HG03342 (cell line): Measurements from ENCODE around the gene SPPL3.
"Not testable (repeated sequence)": the region's sequence is repeated elsewhere in the genome, so short reads cannot be mapped to it uniquely, and the experiment has no call there.

Experiments
- ATAC-seq: cut with Tn5 transposase; IDR thresholded peaks from one replicate; pipeline ENCODE4 v1.9.1; 2021; ENCODE audit warnings: mild to moderate bottlenecking, moderate library complexity; ENCODE audit not compliant: unreplicated experiment

Gene SPPL3

DNA sequence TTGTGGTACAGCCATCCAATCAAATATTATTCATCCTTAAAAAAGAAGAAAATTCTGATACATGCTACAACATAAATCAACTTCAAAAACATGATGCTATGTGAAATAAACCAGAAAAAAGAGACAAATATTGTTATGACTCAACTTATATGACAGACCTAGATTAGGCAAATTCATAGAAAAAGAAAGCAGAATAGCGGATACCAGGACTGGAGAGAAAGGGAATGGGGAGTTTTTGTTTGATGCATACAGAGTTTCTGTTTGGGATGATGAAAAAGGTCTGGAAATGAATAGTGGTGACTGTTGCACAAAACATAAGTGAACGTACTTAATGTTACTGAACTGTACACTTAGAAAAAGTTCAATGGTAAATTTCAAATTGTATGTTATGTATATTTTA lies 82.3 kb downstream of the SPPL3 start:
- no peak for ATAC-seq

DNA sequence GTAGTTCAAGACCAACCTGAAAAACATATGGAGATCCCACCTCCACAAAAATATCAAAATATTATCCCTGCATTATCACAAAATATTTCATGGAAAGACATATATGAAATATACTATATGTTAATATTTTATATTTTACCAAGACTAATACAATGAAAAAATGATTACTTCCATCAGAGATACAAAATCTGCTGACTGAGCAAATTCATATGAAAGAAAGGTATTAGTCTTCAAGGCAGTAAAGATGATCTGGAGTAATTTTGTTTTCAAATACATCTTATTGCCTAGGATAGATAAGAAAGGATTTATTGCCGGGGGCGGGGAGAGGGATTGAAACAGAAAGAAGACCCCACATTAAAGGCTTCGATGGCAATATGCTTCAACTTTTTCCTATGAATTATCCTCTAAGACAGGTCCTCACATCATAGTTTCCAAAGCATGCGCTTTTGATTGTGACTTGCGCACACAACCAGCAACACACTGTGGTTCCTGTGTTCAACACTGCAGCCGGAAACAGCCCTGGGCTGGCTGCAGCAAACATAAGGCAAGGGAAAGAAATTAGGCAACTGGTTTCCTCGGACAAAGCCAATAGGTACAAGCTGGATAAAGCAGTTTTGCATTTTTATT lies 83.2 kb downstream of the SPPL3 start:
- no peak for ATAC-seq

DNA sequence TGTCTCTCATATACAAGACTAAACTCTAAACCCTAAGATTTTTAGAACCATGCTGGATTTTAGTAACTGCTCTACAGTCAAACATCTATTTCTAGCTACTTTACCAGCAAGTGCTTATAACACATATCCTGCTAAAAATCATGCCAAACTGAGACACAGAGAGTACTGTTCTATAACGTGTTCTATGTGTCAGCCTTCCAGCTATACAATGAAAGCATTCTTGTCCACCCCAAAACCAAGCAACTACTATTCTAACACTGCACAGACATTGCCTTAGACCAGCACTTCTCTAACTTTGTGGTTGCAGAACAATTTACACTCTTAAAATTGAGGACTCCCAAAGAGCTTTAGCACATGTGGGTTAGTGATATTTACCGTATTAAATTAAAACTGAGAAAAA lies 85.7 kb downstream of the SPPL3 start:
- ATAC-seq: no peak

DNA sequence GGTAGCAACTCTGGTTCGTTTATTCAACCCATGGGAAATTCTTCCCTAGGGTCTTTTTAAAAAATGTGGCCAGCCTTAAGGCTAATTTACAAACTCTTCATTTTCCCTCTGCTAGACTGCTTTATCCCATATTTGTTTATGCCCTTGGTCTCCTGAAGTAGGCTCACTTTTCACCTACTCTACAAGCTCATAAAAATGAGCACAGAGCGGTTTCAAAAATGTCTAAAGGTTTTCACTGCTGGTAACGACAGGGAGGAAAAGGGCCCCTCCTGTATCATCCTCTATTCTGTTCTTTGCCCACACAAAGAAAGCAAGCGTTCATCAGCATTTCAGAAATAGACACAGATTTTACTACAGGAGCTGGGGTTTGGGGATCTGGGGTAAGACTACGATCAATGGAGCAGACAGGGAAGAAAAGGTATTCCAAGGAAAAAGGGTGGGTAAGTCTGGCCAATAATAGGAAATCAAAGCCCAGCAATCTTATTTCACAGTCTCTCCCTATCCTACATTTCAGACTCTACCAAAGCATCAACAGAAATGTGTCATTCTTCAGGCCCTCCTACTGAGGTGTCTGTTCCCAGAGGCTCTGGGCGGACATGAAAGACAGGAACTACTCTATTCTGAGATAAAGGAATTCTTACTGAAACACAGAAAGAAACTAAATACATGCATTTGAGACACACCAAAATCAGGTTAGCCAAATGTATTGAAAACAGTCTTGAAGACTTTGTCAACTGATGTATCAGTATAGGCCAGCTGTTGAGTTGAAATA lies 86.4 kb downstream of the SPPL3 start:
- ATAC-seq: no peak

DNA sequence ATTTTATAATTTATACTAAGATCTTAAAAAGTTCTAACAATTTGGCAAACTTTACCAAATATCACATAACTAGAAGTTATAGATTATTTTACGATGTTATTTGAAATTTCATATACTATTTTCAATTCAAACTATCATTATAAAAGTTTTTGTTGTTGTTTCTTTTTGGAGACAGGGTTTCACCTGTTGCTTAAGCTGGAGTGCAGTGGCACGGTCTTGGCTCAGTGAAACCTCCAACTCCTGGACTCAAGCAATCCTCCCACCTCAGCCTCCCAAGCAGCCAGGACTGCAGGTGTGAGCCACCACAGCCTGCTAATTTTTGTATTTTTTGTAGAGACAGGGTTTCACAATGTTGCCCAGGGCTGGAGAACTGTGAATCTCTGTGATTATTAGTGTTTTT lies 87.8 kb downstream of the SPPL3 start:
- ATAC-seq: no peak

DNA sequence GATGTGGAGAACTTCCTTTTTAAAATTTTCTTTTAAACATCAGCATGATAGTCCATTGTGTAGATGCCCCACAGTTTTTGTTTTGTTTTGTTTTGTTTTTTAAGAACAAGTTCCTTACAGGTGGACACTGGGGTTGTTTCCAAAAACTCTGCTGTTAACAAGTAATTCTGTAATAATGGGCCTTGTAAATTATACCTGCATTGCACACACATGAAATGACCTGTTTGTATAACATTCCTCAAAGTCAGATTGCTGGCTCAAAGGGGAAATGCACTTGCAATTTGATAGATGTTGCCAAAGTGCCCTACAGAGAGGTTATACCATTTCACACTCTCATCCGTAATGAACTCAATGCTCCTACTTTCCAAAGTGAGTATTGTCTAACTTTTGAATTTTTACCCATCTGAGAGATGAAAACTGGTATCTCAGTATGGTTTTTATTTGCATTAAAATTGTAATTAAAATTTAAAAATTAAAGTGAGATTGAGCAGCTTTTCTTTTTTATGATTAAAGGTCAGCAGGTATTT lies 89.2 kb downstream of the SPPL3 start:
- ATAC-seq: no peak

DNA sequence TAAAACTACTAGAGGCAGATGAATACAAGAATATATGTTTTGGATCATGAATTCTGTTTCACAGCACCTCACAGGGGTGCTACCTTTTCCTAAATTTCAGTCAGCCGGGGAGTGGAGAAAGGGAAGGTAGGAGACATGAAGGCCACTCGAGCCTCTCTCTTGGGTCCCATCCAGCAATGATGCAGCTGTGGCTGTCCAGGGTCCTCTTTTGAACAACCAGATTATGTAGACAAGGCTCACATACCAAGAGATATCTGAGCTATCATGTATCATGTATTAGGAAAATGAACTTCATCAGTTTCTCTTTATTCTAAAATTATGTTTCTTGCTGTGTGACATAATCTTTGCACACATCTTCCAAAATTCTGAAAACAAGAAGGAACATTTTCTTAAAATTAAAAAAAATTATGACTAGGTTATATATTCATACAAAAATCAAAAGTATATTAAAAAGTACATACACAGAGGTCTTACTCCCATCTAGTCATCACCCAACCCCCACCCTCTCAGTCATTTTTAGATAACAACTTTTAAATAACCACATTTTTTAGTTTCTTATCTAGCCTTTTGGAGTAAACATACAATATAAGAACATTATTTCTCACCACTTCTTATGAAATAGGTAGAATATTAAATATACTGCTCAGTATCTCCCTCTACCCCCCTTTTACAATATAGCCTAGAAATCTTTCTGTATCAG lies 89.8 kb downstream of the SPPL3 start:
- no peak for ATAC-seq

DNA sequence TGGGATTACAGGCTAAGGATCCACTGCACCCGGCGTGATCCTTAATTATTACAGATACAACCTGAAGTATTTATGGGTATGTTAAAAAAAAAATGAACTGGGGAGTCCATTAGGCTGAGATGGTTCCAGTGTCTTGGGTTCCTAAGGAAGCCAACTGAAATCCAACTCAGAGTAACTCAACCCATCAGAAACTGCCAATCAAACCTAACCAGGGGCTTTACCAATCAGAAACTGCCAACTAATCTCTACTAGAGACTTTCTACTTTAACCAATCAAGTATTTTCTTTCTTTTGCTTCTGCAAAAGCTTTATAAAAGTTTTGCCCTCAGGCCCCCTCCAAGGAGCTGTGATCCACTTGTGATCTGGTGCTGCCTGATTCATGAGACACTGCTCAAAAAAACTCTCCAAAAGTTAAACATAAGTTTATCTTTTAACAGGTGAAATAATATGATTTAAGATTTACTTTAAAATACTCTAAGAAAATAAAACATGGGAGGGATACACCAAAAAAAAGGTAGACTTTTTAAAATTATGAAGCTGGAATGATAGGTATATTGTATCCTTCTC lies 90.5 kb downstream of the SPPL3 start:
- no peak for ATAC-seq

DNA sequence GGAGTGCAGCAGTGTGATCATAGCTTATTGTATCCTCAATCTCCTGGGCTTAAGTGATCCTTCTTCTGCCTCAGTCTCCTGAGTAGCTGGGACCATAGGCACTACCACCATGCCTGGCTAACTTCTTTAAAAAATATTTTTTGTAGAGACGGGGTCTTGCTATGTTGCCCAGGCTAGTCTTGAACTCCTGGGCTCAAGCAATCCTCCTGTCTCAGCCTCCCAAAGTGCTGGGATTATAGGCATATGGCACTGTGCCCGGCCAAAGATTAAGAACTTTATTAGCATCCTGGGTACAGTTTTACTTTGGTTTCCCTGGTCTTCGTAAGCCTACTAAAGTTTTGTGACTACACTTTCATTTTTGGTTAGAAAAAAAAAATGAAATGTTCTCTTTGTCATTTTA lies 94.1 kb downstream of the SPPL3 start:
- no peak for ATAC-seq

DNA sequence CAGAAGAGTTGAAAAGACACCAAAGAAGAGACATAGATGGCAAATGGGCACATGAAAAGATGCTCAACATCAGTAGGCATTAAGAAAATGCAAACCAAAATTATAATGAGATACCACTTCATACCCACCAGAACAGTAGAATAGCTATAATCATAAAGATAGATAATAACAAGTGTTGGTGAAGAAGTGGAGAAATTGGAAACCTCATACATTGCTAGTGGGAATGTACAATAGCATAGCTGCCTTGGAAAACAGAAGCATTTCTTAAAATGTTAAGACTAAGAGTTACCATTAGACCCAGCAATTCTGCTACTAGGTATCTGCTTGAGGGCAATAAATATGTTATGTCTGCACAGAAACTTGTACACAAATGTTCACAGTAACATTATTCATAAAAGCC lies 99.7 kb downstream of the SPPL3 start:
- ATAC-seq: no peak

DNA sequence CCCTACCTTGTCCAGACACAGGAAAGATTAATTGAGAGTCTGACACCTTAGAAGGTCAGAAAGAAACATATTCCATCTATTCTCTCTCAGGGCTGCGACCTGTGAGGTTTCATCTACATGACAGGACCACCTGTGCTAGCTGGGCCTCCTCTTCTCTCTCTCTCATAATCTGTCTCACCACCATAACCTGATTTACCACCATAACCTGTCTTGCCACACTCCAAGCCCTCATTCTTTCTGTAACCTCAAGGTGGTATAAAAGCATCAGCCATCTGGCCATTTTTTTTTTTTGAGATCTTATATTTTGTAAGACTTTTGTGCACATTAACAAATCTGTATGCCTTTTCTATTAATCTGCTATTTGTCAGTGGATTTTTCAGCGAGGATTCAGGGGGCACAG lies 103.0 kb downstream of the SPPL3 start:
- ATAC-seq: no peak

DNA sequence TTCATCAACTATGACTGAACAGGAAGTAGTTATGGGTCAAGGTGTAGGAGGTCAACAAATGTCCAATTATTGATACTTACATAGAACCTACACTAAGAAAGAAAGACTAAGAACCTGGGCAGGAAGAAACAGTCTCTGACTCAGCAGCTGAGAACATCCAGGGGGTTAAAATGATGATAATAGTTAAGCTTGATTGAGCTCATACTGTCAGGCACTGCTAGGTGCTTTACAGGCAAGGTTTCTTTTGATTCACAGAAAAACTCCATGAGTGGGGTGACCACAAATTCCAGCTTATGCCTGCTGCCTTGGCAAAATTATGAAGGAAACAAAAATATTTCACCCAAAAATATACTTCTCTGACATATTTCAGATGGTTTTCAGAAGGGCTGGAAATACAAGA lies 103.5 kb downstream of the SPPL3 start:
- ATAC-seq: no peak

DNA sequence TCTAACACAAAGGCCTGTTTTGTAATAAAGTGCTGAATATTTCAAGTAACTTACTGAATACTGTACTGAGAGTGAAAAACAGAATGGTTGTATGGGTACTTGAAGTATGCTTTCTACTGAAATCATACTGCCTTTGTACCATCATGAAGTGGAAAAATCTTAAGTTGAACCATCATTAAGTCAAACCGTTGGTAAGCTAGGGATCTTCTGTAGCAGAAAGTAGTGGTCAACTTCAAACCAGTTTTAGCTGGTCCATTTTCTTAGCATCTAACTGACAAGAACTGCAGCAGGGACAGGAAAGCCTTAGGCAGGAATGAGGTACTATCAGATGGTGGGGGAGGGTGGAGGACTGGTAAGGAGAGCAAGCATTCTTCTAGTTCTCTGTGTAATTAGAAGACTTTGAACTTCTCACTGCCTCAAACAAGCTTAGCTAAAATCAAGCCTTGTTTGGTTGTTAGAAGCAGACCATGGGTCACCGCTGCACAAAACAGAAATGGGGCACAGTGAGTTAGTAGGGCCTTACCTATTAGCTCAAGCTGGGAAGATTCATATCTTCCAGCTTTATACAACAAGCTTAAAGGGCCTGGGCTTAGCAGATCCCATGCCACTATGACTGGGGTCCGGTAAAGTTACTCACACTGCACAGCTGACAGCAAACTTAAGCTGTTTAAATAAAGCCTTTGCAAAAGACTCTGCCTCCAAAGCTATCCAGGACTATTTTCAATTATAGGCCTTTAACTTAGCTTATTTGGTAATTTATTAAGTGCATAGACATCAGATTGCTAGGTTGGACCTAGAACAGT lies 104.7 kb downstream of the SPPL3 start:
- ATAC-seq: no peak

DNA sequence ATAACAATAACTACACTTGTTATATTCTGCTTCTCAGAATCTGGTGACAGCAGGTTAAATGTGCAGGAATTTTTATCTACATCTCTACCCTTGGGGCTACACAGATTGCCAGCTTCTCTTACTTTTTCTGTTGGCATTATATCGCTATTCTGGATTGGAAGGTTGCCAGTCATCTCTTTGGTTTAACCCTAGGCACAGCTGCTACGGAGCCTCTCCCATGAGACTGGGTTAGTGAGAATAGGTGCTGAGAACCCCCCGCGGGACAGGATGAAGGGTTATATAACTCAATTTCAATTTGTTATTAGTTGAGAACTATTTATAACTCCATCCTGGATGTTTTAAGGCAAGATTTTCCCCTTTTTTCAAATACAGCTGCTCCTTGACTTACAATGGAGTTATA lies 105.5 kb downstream of the SPPL3 start:
- ATAC-seq: no peak

DNA sequence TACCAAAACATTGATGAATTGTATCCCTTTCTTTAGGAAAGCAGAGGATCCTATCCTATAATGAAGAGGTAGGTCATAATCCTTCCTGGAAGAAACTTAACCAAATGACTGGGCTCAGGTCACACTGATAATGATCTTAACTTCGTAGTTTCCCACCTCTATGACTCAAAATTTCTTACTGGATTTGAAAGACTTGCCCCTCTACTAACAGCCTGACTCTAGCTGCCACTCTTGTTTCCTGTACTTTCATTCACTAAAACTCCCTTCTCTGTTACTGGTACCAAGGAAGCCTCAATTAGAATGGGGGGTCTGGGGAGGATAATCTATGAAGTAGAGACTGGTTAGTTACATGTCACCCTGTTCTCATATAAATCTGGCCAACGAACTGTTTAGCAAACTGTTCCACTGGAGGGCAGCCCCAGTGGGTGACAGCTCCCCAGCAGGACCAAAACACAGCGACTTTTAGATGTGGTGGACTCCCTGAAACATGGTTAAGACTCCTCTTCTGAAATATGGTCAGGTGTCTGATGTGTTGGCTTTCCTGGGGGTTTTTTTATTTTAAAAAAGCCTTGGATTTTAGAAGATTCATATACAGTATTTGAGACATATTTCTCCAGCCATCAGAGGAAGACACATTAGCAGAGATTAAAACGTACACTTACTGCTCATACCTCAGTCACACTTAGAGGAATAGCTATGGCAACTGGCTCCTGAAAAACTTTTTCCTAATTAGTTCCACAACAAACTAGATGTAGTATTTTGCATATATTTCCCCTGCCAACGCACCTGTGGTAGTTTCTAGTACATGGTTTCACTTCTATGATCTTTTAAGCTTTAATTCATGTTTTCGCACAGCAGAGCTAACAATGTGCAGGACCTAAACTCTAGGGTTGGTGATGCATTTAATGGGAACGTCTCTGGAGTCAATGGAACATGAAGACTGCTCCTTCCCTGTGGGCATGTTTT lies 106.2 kb downstream of the SPPL3 start:
- no peak for ATAC-seq

DNA sequence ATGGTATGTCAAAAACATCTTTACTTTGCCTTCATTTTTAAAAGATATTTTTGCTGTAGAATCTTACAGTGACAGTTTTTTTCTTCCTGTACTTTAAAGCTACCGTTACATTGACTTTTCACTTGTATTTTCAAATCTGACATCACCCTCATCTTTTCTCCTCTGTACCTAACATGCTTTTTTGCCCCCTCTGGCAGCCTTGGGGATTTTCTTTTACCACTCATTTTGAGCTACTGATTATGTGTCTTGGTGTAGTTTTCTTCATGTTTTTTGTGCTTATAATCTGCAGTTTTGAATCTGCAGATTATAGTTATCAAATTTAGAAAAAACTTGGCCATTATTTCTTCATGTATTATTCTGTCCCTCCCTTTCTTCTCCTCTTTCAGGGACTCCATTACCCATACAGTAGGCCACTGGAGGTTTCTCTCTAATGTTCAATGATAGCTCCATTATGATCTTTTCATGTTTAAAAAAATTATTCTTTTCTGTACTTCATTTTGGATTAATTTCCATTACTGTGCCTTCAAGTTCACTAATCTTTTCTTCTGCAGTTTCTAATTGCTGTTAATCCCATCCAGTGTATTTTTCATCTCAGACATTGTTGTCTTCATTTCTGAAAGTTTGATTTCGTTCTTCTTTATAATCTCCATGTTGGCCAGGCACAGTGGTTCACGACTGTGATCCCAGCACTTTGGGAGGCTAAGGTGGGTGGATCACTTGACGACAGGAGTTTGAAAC lies 108.5 kb downstream of the SPPL3 start:
- no peak for ATAC-seq

DNA sequence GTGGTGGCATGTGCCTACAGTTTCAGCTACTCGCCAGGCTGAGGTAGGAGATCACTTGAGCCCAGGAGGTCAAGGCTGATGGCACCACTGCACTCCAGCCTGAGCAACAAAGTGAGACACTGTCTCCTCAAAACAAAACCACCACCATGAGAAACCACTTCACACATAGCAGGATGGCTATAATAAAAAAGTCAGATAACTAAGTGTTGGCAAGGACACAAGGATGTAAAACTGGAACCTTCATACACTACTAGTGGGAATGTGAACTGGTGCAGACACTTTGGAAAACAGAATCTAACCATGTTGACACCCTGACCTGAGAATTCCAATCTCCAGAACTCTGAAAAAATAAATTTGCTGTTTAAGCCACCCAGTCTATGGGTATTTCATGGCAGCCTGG lies 110.8 kb downstream of the SPPL3 start:
- ATAC-seq: no peak

DNA sequence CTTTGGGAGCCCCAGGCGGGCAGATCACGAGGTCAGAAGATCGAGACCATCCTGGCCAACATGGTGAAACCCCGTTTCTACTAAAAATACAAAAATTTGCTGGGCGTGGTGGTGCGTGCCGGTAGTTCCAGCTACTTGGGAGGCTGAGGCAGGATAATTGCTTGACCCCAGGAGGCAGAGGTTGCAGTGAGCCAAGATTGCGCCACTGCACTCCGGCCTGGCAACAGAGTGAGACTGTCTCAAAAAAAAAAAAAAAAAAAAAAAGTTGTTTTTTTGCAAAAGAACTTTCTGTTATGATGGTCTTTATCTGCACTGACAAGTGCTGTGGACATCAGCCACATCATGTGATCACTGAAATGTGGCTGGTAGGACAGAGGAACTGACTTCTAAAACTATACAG lies 111.7 kb downstream of the SPPL3 start:
- ATAC-seq: not testable (repeated sequence)

DNA sequence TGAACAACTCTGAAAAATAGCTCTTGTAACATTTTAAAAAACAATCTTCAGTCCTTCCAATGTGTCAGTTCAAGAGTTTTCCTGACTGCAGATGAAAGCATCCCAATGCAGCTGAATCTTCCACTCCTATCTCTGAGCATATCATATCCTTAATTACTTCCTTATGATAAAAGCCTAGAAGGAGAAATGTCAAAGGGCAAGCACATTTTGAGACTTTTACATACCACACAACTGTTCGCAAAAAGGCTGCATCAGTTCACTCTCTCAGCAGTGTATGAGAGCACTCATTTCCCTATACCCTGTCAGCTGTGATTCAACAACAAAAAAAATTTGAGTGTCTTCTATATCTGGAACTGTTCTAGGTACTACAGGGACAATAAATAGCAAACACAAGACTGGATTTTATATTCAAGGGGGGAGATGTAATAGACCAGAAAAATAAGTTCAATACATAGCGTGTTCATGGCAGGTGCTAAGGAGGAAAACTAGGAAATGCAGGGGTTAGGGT lies 112.4 kb downstream of the SPPL3 start:
- no peak for ATAC-seq
